Right lobe of liver (tissue), 4 donors: ENCODE measurements around the gene SRD5A2.

Experiments used
- POLR2A ChIP-seq: fragments of 450-650 bp; IDR thresholded peaks from one replicate; pipeline ENCODE4 v1.6.1; 2017; ENCODE audit warnings: antibody characterized with exemption, mild to moderate bottlenecking
- TF ChIP-seq, protein P1 (sequence below), 4 donors: fragments of 200-600 bp in 3 of 4; fragments of 450-650 bp in 1 of 4; IDR thresholded peaks; one replicate each; pipeline versions ENCODE4 v1.5.1 to v1.8.0; 2016 to 2022; ENCODE audit warnings: antibody characterized with exemption in 4 of 4, mild to moderate bottlenecking in 2 of 4
- donor health status: DM: no; HTN: no; CAD: no.
- donor health status: DM: no; HTN: no; CAD: no.
- donor health status: DM: no; HTN: yes; CAD: no.

DNA sequence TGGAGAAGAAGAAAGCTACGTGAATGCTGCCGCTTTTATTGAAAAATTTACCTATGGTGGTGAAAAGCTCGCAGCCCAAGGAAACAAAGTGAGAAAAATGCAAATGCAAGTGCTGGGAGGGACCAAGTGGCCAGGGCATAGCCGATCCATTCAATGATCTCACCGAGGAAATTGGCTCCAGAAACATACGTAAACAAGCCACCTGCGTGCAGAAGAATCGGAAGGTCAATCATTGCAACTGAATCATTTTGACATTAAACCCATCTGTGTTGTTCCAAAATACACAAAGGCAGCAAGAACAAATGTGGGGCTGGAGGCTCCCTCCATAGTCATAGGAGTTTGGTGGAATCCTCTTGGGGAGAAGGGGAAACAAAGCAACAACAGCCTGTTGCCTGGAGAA, 51.5 kb downstream of the SRD5A2 start:
- TF ChIP-seq, protein P1, sequence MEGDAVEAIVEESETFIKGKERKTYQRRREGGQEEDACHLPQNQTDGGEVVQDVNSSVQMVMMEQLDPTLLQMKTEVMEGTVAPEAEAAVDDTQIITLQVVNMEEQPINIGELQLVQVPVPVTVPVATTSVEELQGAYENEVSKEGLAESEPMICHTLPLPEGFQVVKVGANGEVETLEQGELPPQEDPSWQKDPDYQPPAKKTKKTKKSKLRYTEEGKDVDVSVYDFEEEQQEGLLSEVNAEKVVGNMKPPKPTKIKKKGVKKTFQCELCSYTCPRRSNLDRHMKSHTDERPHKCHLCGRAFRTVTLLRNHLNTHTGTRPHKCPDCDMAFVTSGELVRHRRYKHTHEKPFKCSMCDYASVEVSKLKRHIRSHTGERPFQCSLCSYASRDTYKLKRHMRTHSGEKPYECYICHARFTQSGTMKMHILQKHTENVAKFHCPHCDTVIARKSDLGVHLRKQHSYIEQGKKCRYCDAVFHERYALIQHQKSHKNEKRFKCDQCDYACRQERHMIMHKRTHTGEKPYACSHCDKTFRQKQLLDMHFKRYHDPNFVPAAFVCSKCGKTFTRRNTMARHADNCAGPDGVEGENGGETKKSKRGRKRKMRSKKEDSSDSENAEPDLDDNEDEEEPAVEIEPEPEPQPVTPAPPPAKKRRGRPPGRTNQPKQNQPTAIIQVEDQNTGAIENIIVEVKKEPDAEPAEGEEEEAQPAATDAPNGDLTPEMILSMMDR (IDR thresholded peaks at IDR 0.05): no peak
- TF ChIP-seq POLR2A: no peak
